B cell (primary cell): Measurements from ENCODE around the gene PTAR1. TPM values are rescaled to one million over a fixed set of nuclear protein-coding genes. Genes with fewer than 3 reads are reported as not detected.

Experiments used
- ATAC-seq: fragments of 200-7000 bp; cut with Tn5 transposase; one replicate; pipeline ENCODE4 v1.10.0; 2021; ENCODE audit warnings: low read depth, mild to moderate bottlenecking, moderate number of reproducible peaks, moderate library complexity
- CTCF ChIA-PET: fragments of 350-600 bp; sonication (Branson Sonifier 250); formaldehyde crosslinking; loops from one replicate; lab custom pipeline; 2021; ENCODE audit warnings: antibody characterized with exemption, inconsistent platforms; lab: Charles Lee
- POLR2A ChIA-PET: fragments of 350-600 bp; sonication (Branson Sonifier 250); formaldehyde crosslinking; loops from one replicate; lab custom pipeline; 2021; ENCODE audit warnings: antibody characterized with exemption; lab: Charles Lee
- DNase-seq: peaks from one replicate; pipeline ENCODE4 v3.0.0; 2013
- H2AFZ ChIP-seq: 2 replicates; pipeline ENCODE4 v1.6.1; 2012; ENCODE audit warnings: mild to moderate bottlenecking, low read depth, low read length; ENCODE audit not compliant: insufficient read depth, poor library complexity, severe bottlenecking
- H3K27ac ChIP-seq, 2 donors: 1 replicate in 1 of 2; 2 replicates in 1 of 2; pipeline ENCODE4 v1.5.1; 2012 to 2013; ENCODE audit warnings: low read length in 2 of 2, mild to moderate bottlenecking in 2 of 2, moderate library complexity in 1 of 2
- H3K27me3 ChIP-seq, 4 experiments: fragments of 200-600 bp in 1 of 4; sonication (generic) in 1 of 4; replicated peaks in 1 of 4; 1 replicate in 2 of 4; 2 replicates in 2 of 4; pipeline versions ENCODE4 v1.6.1 to v1.7.0; 2013 to 2016; ENCODE audit warnings: low read length in 3 of 4, mild to moderate bottlenecking in 2 of 4, mixed read lengths in 1 of 4, moderate library complexity in 1 of 4; ENCODE audit not compliant: insufficient read depth in 4 of 4, control insufficient read depth in 3 of 4; ENCODE audit errors: control extremely low read depth in 1 of 4
- H3K36me3 ChIP-seq, 2 experiments: replicated peaks in 1 of 2; 1 replicate in 1 of 2; 2 replicates in 1 of 2; pipeline versions ENCODE4 v1.6.1 to v1.7.1; 2013; ENCODE audit warnings: low read length in 1 of 2; ENCODE audit not compliant: insufficient read depth in 2 of 2, control insufficient read depth in 1 of 2; ENCODE audit errors: control extremely low read depth in 1 of 2, extremely low read depth in 1 of 2
- H3K4me1 ChIP-seq, 2 donors: fragments of 200-600 bp in 1 of 2; sonication (generic) in 1 of 2; 1 replicate in 1 of 2; 2 replicates in 1 of 2; pipeline versions ENCODE4 v1.5.1 to v1.6.1; 2013 to 2017; ENCODE audit warnings: low read length in 2 of 2; ENCODE audit not compliant: control insufficient read depth in 2 of 2, insufficient read depth in 2 of 2
- H3K4me2 ChIP-seq: replicated peaks from 2 replicates; pipeline ENCODE3; 2012; ENCODE audit warnings: mild to moderate bottlenecking, low read depth, low read length; ENCODE audit not compliant: poor library complexity, severe bottlenecking
- H3K4me3 ChIP-seq, 5 experiments: fragments of 200-600 bp in 1 of 5; sonication (generic) in 1 of 5; 1 replicate in 3 of 5; 2 replicates in 2 of 5; pipeline versions ENCODE4 v1.5.1 to v1.7.0; 2011 to 2016; ENCODE audit warnings: low read length in 4 of 5, mild to moderate bottlenecking in 4 of 5, low read depth in 2 of 5, control low read depth in 1 of 5, moderate library complexity in 1 of 5; ENCODE audit not compliant: insufficient read depth in 1 of 5; ENCODE audit errors: control extremely low read depth in 1 of 5, extremely low read depth in 1 of 5
- H3K79me2 ChIP-seq: fragments of 200-600 bp; sonication (generic); one replicate; pipeline ENCODE4 v1.6.0; 2016; ENCODE audit warnings: low read length; ENCODE audit not compliant: control insufficient read depth, insufficient read depth
- H3K9ac ChIP-seq: fragments of 200-600 bp; sonication (generic); 2 replicates; pipeline ENCODE4 v1.6.1; 2017; ENCODE audit warnings: mild to moderate bottlenecking, low read length, moderate library complexity
- H3K9me3 ChIP-seq, 3 donors: one replicate each; pipeline versions ENCODE4 v1.6.1 to v1.7.1; 2013; ENCODE audit warnings: low read length in 2 of 3; ENCODE audit not compliant: control insufficient read depth in 2 of 3, insufficient read depth in 1 of 3; ENCODE audit errors: control extremely low read depth in 1 of 3
- H4K20me1 ChIP-seq: 2 replicates; pipeline ENCODE4 v1.6.0; 2012; ENCODE audit warnings: mild to moderate bottlenecking, low read length; ENCODE audit not compliant: insufficient read depth, control insufficient read depth, poor library complexity, severe bottlenecking
- H3K27ac Mint-ChIP-seq: one replicate; pipeline ENCODE4 v1.8.0; 2021; ENCODE audit warnings: mixed read lengths
- H3K27me3 Mint-ChIP-seq: one replicate; pipeline ENCODE4 v1.8.0; 2021; ENCODE audit warnings: mixed read lengths
- H3K4me1 Mint-ChIP-seq: one replicate; pipeline ENCODE4 v1.8.0; 2021; ENCODE audit warnings: mixed read lengths
- H3K4me3 Mint-ChIP-seq: one replicate; pipeline ENCODE4 v1.8.0; 2021; ENCODE audit warnings: mixed read lengths
- H3K9me3 Mint-ChIP-seq: one replicate; pipeline ENCODE4 v1.8.0; 2022; ENCODE audit warnings: mixed read lengths; ENCODE audit not compliant: insufficient read depth
- CTCF ChIP-seq: fragments of 200-600 bp; IDR thresholded peaks from one replicate; pipeline ENCODE4 v1.8.0; 2022; ENCODE audit warnings: antibody characterized with exemption, mild to moderate bottlenecking
- EZH2 ChIP-seq: IDR thresholded peaks from 2 replicates; pipeline ENCODE4 v1.6.1; 2012; ENCODE audit warnings: borderline replicate concordance, low read depth, mild to moderate bottlenecking, moderate library complexity, low read length; ENCODE audit not compliant: insufficient read depth, poor library complexity, severe bottlenecking
- WGBS: methylation state at CpG from one replicate; pipeline ENCODE4 v1.1.5; 2013; ENCODE audit warnings: missing lambda C conversion rate; ENCODE audit not compliant: insufficient coverage; 5-methylcytosine and 5-hydroxymethylcytosine counted together
- intact Hi-C: fragments of 100-400 bp; cut with micrococcal nuclease; formaldehyde crosslinking; loops from one replicate; pipeline ENCODE4 v1.10.0; 2022
- polyA plus RNA-seq: library from polyadenylated mRNA; depleted of rRNA; stranded (reverse); fragments of >200 nt; gene quantifications from 2 replicates; pipeline ENCODE4 v1.2.3, GENCODE V29; 2012
- total RNA-seq, 2 donors: library from RNA; stranded (reverse); fragments of 120-200 nt in 1 of 2; gene quantifications; 1 replicate in 1 of 2; 2 replicates in 1 of 2; pipeline versions ENCODE4 v1.2.3 to v1.2.4, GENCODE V29; 2013 to 2022

The PTAR1 gene
- total and polyA plus RNA-seq, 2 donors (not counting 1 experiment from before 2014, with no cell fraction given) = 20.5 to 72.1 TPM

GRCh38 chr9:69750085-69750484 is 9.7 kb downstream of the PTAR1 start:
- CTCF ChIA-PET = no interaction called here
- peaks cover 39% of the 10 kb centered on the region for H3K79me2 ChIP-seq

GRCh38 chr9:69748304-69748703 is 11.5 kb downstream of the PTAR1 start:
- 100% methylated on average over 1 of the region's 2 CpGs for WGBS
- peaks cover 32% of the 10 kb centered on the region for H4K20me1 ChIP-seq
- intact Hi-C loops = no loop called here
- H3K79me2 ChIP-seq = peaks cover 28% of the 10 kb centered on the region
- no peak for ATAC-seq
- no peaks in the 10 kb centered on the region for H3K27me3 Mint-ChIP-seq
- H3K4me2 ChIP-seq = no peak overlapping the region
- peaks cover 39% of the 10 kb centered on the region for H3K4me1 Mint-ChIP-seq
- no peak overlapping the region for H2AFZ ChIP-seq
- no peak for TF ChIP-seq EZH2
- no peak for TF ChIP-seq CTCF
- CTCF ChIA-PET = no interaction called here
- H3K4me1 ChIP-seq = peaks cover 7 to 9% of the 10 kb centered on the region in 2 donors
- H3K27ac ChIP-seq = no peak overlapping the region
- POLR2A ChIA-PET = no interaction called here
- no peaks in the 10 kb centered on the region for H3K9me3 ChIP-seq
- H3K4me3 ChIP-seq = no peak overlapping the region
- no peaks in the 10 kb centered on the region for H3K9me3 Mint-ChIP-seq
- no peak for DNase-seq
- peaks cover 0 to 37% of the 10 kb centered on the region in 2 experiments for H3K36me3 ChIP-seq
- no peaks in the 10 kb centered on the region for H3K27me3 ChIP-seq
- no peak overlapping the region for H3K27ac Mint-ChIP-seq
- no peak overlapping the region for H3K9ac ChIP-seq
- no peak overlapping the region for H3K4me3 Mint-ChIP-seq

More at GRCh38 chr9:69750085-69750484, 9.7 kb downstream of the PTAR1 start:
- no peak overlapping the region for H2AFZ ChIP-seq
- no peak for TF ChIP-seq EZH2
- no peak for TF ChIP-seq CTCF
- intact Hi-C loops = no loop called here
- no peak overlapping the region for H3K9ac ChIP-seq
- H3K27ac Mint-ChIP-seq = no peak overlapping the region
- H3K9me3 Mint-ChIP-seq = no peaks in the 10 kb centered on the region
- H3K4me2 ChIP-seq = no peak overlapping the region
- DNase-seq = no peak
- no peak overlapping the region for H3K4me3 ChIP-seq
- no peak overlapping the region for H3K27ac ChIP-seq
- H3K4me3 Mint-ChIP-seq = no peak overlapping the region
- H3K4me1 Mint-ChIP-seq = peaks cover 42% of the 10 kb centered on the region
- no peaks in the 10 kb centered on the region for H3K27me3 ChIP-seq
- H4K20me1 ChIP-seq = peaks cover 40% of the 10 kb centered on the region
- WGBS = 80% methylated on average over 1 of the region's 2 CpGs
- H3K4me1 ChIP-seq = peaks cover 7 to 9% of the 10 kb centered on the region in 2 donors
- H3K36me3 ChIP-seq = peaks cover 0 to 33% of the 10 kb centered on the region in 2 experiments
- H3K27me3 Mint-ChIP-seq = no peaks in the 10 kb centered on the region
- H3K9me3 ChIP-seq = no peaks in the 10 kb centered on the region
- POLR2A ChIA-PET = no interaction called here
- no peak for ATAC-seq
